Neural progenitor cell (in vitro differentiated cells): Measurements from ENCODE around the gene KCNE1.
"Not testable (repeated sequence)": the region's sequence is repeated elsewhere in the genome, so short reads cannot be mapped to it uniquely, and the experiment has no call there.

Experiments used
- CTCF ChIP-seq: fragments of 200-600 bp; sonication (generic); IDR thresholded peaks from 2 replicates; pipeline ENCODE4 v1.5.1; 2017; ENCODE audit warnings: antibody characterized with exemption, mild to moderate bottlenecking
- EZH2 ChIP-seq: fragments of 200-600 bp; sonication (generic); IDR thresholded peaks from 2 replicates; pipeline ENCODE4 v1.6.1; 2017; ENCODE audit warnings: antibody characterized with exemption, mild to moderate bottlenecking, moderate library complexity

GRCh38 chr21:34456180-34456579, 55.8 kb downstream of the KCNE1 start:
- TF ChIP-seq CTCF, EZH2: not testable (repeated sequence)
